Calu3 (cell line): ENCODE results near the gene SCN1B. TPM values are rescaled to one million over a fixed set of nuclear protein-coding genes. Genes with fewer than 3 reads are reported as not detected.

Experiments used
- BruUV-seq: library from RNA; stranded (reverse); fragments of 400-500 nt; replicated peaks from 2 replicates; lab custom pipeline; 2021; lab: Mats Ljungman, UMichigan
- CTCF ChIA-PET: fragments of 300-600 bp; sonication (Branson Sonifier 250); formaldehyde crosslinking; loops from one replicate; lab custom pipeline; 2022; ENCODE audit warnings: antibody characterized with exemption; lab: Charles Lee
- DNase-seq: peaks from one replicate; pipeline ENCODE4 v3.0.0; 2022
- H3K27ac Mint-ChIP-seq: one replicate; pipeline ENCODE4 v1.8.0; 2022; ENCODE audit warnings: mixed read lengths; ENCODE audit not compliant: unreplicated experiment
- H3K27me3 Mint-ChIP-seq: one replicate; pipeline ENCODE4 v1.8.0; 2022; ENCODE audit warnings: mixed read lengths; ENCODE audit not compliant: unreplicated experiment
- H3K36me3 Mint-ChIP-seq: one replicate; pipeline ENCODE4 v1.8.0; 2022; ENCODE audit warnings: mild to moderate bottlenecking, moderate library complexity, mixed read lengths; ENCODE audit not compliant: insufficient read depth, unreplicated experiment
- H3K4me1 Mint-ChIP-seq: one replicate; pipeline ENCODE4 v1.8.0; 2022; ENCODE audit warnings: mild to moderate bottlenecking, low read depth, mixed read lengths; ENCODE audit not compliant: unreplicated experiment
- H3K4me3 Mint-ChIP-seq: one replicate; pipeline ENCODE4 v1.8.0; 2022; ENCODE audit warnings: mild to moderate bottlenecking, low read depth, moderate library complexity, mixed read lengths; ENCODE audit not compliant: unreplicated experiment
- H3K9me3 Mint-ChIP-seq: one replicate; pipeline ENCODE4 v1.8.0; 2022; ENCODE audit warnings: low read depth, mixed read lengths; ENCODE audit not compliant: unreplicated experiment
- CTCF ChIP-seq: fragments of 200-600 bp; IDR thresholded peaks from one replicate; pipeline ENCODE4 v1.8.0; 2022; ENCODE audit warnings: antibody characterized with exemption; ENCODE audit not compliant: unreplicated experiment
- intact Hi-C: fragments of 100-400 bp; cut with micrococcal nuclease; formaldehyde crosslinking; loops from one replicate; pipeline ENCODE4 v1.10.0; 2022; ENCODE audit not compliant: unreplicated experiment
- total RNA-seq: library from RNA; stranded (reverse); gene quantifications from 2 replicates; pipeline ENCODE4 v1.2.3, GENCODE V29; 2022

Gene SCN1B
- total RNA-seq, 1 experiment from 2014 or later = 1.4 TPM

- Mint-ChIP-seq H3K27ac (peak within 1 kb of the TSS; percentile 88), H3K4me1 (peaks cover 67% of the 10 kb centered on the region), H3K36me3 (peaks cover 61% of the 10 kb centered on the region), H3K27me3 (no peaks in the 10 kb centered on the region), H3K4me3 (peak within 1 kb of the TSS; percentile 88), H3K9me3 (no peaks in the 10 kb centered on the region)
- DNase-seq = peak; percentile 95
- no peak for TF ChIP-seq CTCF
- TSS peak; percentile 93 for BruUV-seq
- intact Hi-C loops = loop anchor here (10.0 kb wide), 1 partner anchor 75 kb away; the partner anchor contains the start of gene ZNF30
- CTCF ChIA-PET = interaction anchor here (0.5 to 1.1 kb wide), 6 partner anchors 10 to 495 kb away, joined by 3 to 8 read pairs (median 4); no protein-coding TSS in a partner anchor
Observed at GRCh38 chr19:34999498-35000337, 30.6 kb upstream of the SCN1B start, which contains the start of gene GRAMD1A. Gene GRAMD1A (plus strand): TSS chr19:35000323. CDS start chr19:35000479, 156 bp downstream.

GRCh38 chr19:35000338-35000646, 30.0 kb upstream of the SCN1B start:
- Mint-ChIP-seq H3K36me3 (peaks cover 65% of the 10 kb centered on the region), H3K4me1 (peaks cover 66% of the 10 kb centered on the region), H3K27me3 (no peaks in the 10 kb centered on the region), H3K27ac (peak overlapping the region; percentile 80), H3K4me3 (peak overlapping the region; percentile 88), H3K9me3 (no peaks in the 10 kb centered on the region)
- DNase-seq = no peak
- BruUV-seq = no TSS peak
- intact Hi-C loops = loop anchor here (10.0 kb wide), 1 partner anchor 75 kb away; the partner anchor contains the start of gene ZNF30
- CTCF ChIA-PET = interaction anchor here (0.6 to 1.1 kb wide), 3 partner anchors 11 to 625 kb away, joined by 4 to 8 read pairs (median 4); no protein-coding TSS in a partner anchor
- TF ChIP-seq CTCF = no peak

- H3K9me3 Mint-ChIP-seq = no peaks in the 10 kb centered on the region
- H3K4me1 Mint-ChIP-seq = peaks cover 66% of the 10 kb centered on the region
- intact Hi-C loops = loop anchor here (10.0 kb wide), 1 partner anchor 76 kb away; the partner anchor contains the start of gene ZNF30
- CTCF ChIA-PET = interaction anchor here (0.6 to 0.8 kb wide), 4 partner anchors 12 to 626 kb away, joined by 3 to 4 read pairs (median 4); no protein-coding TSS in a partner anchor
- TF ChIP-seq CTCF = no peak
- H3K36me3 Mint-ChIP-seq = peaks cover 67% of the 10 kb centered on the region
- H3K27ac Mint-ChIP-seq = peak overlapping the region; percentile 88
- no peaks in the 10 kb centered on the region for H3K27me3 Mint-ChIP-seq
- peak; percentile 24 for DNase-seq
- BruUV-seq = no TSS peak
- H3K4me3 Mint-ChIP-seq = peak overlapping the region; percentile 88
Observed at GRCh38 chr19:35000647-35001501, 29.4 kb upstream of the SCN1B start.

GRCh38 chr19:35002037-35002535, 28.2 kb upstream of the SCN1B start:
- intact Hi-C loops = loop anchor here (10.0 kb wide), 1 partner anchor 77 kb away; the partner anchor contains the start of gene ZNF30
- no TSS peak for BruUV-seq
- no peak for DNase-seq
- Mint-ChIP-seq H3K4me3 (peak overlapping the region; percentile 88), H3K27me3 (no peaks in the 10 kb centered on the region), H3K27ac (peak overlapping the region; percentile 88), H3K4me1 (peaks cover 75% of the 10 kb centered on the region), H3K36me3 (peaks cover 70% of the 10 kb centered on the region), H3K9me3 (no peaks in the 10 kb centered on the region)
- CTCF ChIA-PET = interaction anchor here (0.7 to 0.8 kb wide), 2 partner anchors 11 to 107 kb away, joined by 3 to 4 read pairs; no protein-coding TSS in a partner anchor
- no peak for TF ChIP-seq CTCF
